Fibroblast of lung (primary cell): Measurements from ENCODE around the gene SPATA31D4. TPM values are rescaled to one million over a fixed set of nuclear protein-coding genes. Genes with fewer than 3 reads are reported as not detected.
"Not testable (repeated sequence)": the region's sequence is repeated elsewhere in the genome, so short reads cannot be mapped to it uniquely, and the experiment has no call there.

ENCODE experiments used
- DNase-seq, 2 donors: peaks; one replicate each; pipeline versions ENCODE4 v3.0.0 to v3.0.0-alpha.2; 2010; ENCODE audit warnings: low read depth in 2 of 2
- H2AFZ ChIP-seq: 2 replicates; pipeline ENCODE4 v1.5.1; 2012; ENCODE audit warnings: low read length, control low read depth, inconsistent platforms
- H3K27ac ChIP-seq: 2 replicates; pipeline ENCODE4 v1.5.1; 2011; ENCODE audit warnings: low read length, control low read depth; ENCODE audit not compliant: insufficient read depth
- H3K27me3 ChIP-seq: 2 replicates; pipeline ENCODE4 v1.5.1; 2011; ENCODE audit warnings: mild to moderate bottlenecking, low read length; ENCODE audit not compliant: control insufficient read depth, insufficient read depth
- H3K36me3 ChIP-seq: 2 replicates; pipeline ENCODE4 v1.5.1; 2011; ENCODE audit warnings: low read length; ENCODE audit not compliant: control insufficient read depth, insufficient read depth
- H3K4me1 ChIP-seq: 2 replicates; pipeline ENCODE4 v1.5.1; 2011; ENCODE audit warnings: low read length; ENCODE audit not compliant: control insufficient read depth, insufficient read depth; ENCODE audit errors: extremely low read depth
- H3K4me2 ChIP-seq: 2 replicates; pipeline ENCODE4 v1.5.1; 2011; ENCODE audit warnings: low read length, control low read depth; ENCODE audit not compliant: insufficient read depth; ENCODE audit errors: extremely low read depth
- H3K4me3 ChIP-seq, 4 experiments: fragments of 200-600 bp in 1 of 4; sonication (generic) in 1 of 4; replicated peaks in 1 of 4; 2 replicates each; pipeline ENCODE4 v1.5.1; 2011 to 2016; ENCODE audit warnings: low read length in 4 of 4, low read depth in 3 of 4, mild to moderate bottlenecking in 3 of 4, control low read depth in 2 of 4, inconsistent platforms in 1 of 4, mixed read lengths in 1 of 4; ENCODE audit not compliant: insufficient read depth in 1 of 4; ENCODE audit errors: control extremely low read depth in 1 of 4
- H3K79me2 ChIP-seq: 2 replicates; pipeline ENCODE4 v1.5.1; 2012; ENCODE audit warnings: mild to moderate bottlenecking, low read length, inconsistent platforms; ENCODE audit not compliant: control insufficient read depth, insufficient read depth
- H3K9ac ChIP-seq: 2 replicates; pipeline ENCODE4 v1.5.1; 2011; ENCODE audit warnings: mild to moderate bottlenecking, low read length, control low read depth; ENCODE audit not compliant: insufficient read depth
- H3K9me3 ChIP-seq: 2 replicates; pipeline ENCODE4 v1.5.1; 2012; ENCODE audit warnings: low read depth, low read length; ENCODE audit not compliant: control insufficient read depth, insufficient read depth
- H4K20me1 ChIP-seq: 2 replicates; pipeline ENCODE4 v1.5.1; 2011; ENCODE audit warnings: low read length; ENCODE audit not compliant: control insufficient read depth, insufficient read depth; ENCODE audit errors: extremely low read depth
- CTCF ChIP-seq, 2 donors: IDR thresholded peaks in 1 of 2; conservative IDR thresholded peaks in 1 of 2; 1 replicate in 1 of 2; 2 replicates in 1 of 2; pipeline ENCODE4 v1.5.1; 2011 to 2012; ENCODE audit warnings: low read length in 2 of 2, control low read depth in 1 of 2, inconsistent platforms in 1 of 2, low read depth in 1 of 2, mild to moderate bottlenecking in 1 of 2
- EZH2 ChIP-seq: IDR thresholded peaks from 2 replicates; pipeline ENCODE4 v1.5.1; 2012; ENCODE audit warnings: low read length, control low read depth, mild to moderate bottlenecking; ENCODE audit errors: missing control alignments
- polyA plus RNA-seq, 2 donors: library from polyadenylated mRNA; depleted of rRNA in 1 of 2; stranded (reverse) in 1 of 2; unstranded in 1 of 2; fragments of >200 nt; gene quantifications; 2 replicates each; pipeline ENCODE4 v1.2.1, GENCODE V29; 2011 to 2012; ENCODE audit warnings: missing spikeins in 1 of 2
- total RNA-seq: library from RNA; depleted of rRNA; stranded (reverse); fragments of >200 nt; gene quantifications from 2 replicates; pipeline ENCODE4 v1.2.1, GENCODE V29; 2014

Gene SPATA31D4
- total and polyA plus RNA-seq, 2 donors (not counting 1 experiment from before 2014, with no cell fraction given): not detected

DNA sequence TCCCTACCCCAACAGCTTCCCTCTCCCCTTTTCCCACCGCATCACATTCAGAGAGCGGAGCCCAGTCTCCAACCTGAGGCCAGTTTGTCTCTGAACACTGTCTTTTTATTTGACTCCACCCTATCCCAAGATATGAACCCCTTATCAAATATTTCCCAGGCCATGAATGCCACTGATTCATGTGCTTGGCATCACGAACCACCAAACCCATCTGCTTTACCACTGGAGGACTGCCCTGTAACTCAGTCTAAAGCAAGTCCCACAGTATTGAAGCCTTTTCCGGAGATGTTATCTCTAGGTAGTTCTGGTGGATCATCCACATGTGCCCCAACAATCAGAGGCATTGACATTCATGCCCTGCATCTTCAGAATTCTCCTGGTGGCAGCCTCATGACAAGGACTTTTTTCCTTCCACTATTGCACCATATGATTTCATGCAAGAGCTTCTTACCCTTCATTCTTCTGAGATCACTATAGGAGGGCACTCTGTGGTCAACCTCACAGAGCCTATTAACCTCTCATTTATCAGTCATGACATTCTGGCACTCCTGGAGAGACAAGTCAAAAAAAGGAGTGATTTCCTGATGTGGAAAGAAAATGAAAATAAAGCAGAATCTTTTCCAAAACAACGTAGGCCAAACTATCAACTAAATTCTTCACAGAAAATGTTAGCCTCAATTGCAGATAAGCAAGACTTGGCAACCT is 12.3 kb upstream of the SPATA31D4 start:
- peak in 1 of 2 donors; percentile 86 for DNase-seq
- Histone ChIP-seq H3K4me2 (no peak overlapping the region), H3K4me3 (no peak overlapping the region), H2AFZ (no peak overlapping the region), H3K27ac (no peak overlapping the region), H3K9ac (no peak overlapping the region), H3K36me3 (no peaks in the 10 kb centered on the region), H3K9me3 (no peaks in the 10 kb centered on the region), H3K79me2 (no peaks in the 10 kb centered on the region), H3K4me1 (no peaks in the 10 kb centered on the region), H4K20me1 (no peaks in the 10 kb centered on the region), H3K27me3 (no peaks in the 10 kb centered on the region)
- TF ChIP-seq EZH2 (no peak), CTCF (conservative IDR thresholded peaks at IDR 0.05 in 1 of 2, IDR thresholded peaks at IDR 0.05 in 1 of 2; ENCODE audit: low read depth in 1 of 2, low read length in 2 of 2) (no peak)

- not testable (repeated sequence) for H3K36me3 ChIP-seq, H3K9me3 ChIP-seq, H4K20me1 ChIP-seq, H3K79me2 ChIP-seq, H3K4me1 ChIP-seq, H2AFZ ChIP-seq, H3K27me3 ChIP-seq, H3K9ac ChIP-seq, H3K4me2 ChIP-seq, H3K4me3 ChIP-seq, DNase-seq, H3K27ac ChIP-seq
Observed at GRCh38 chr9:81918507-81918906, 9.7 kb upstream of the SPATA31D4 start.

- H3K36me3 ChIP-seq, H3K9ac ChIP-seq, H3K27ac ChIP-seq, H3K9me3 ChIP-seq, H2AFZ ChIP-seq, H3K4me3 ChIP-seq, H3K79me2 ChIP-seq, DNase-seq, H3K4me2 ChIP-seq, H3K4me1 ChIP-seq, H4K20me1 ChIP-seq, H3K27me3 ChIP-seq: not testable (repeated sequence)
Observed at GRCh38 chr9:81930147-81930546, 1.9 kb downstream of the SPATA31D4 start.

DNA sequence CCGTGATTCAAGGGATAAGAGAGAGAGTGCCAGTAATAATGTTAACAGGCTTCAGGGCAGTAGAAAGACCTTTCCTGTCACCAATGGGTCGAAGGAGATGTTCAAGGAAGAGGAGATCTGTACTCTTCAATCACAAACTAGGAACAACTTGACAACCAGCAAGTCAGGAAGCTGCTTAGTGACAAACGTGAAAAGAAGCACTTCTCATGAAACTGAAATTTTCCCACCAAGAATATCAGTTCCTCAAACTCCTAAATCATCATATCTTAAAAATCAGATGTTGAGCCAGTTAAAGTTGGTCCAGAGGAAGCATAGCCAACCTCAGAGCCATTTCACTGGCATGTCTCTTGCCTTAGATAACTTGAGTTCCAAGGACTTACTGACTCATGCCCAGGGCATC is 5.3 kb downstream of the SPATA31D4 start:
- H3K27ac ChIP-seq, H3K79me2 ChIP-seq, H3K36me3 ChIP-seq, DNase-seq, H3K4me1 ChIP-seq, H3K4me2 ChIP-seq, H3K4me3 ChIP-seq, H3K9me3 ChIP-seq, H4K20me1 ChIP-seq, H3K27me3 ChIP-seq, H3K9ac ChIP-seq, H2AFZ ChIP-seq: not testable (repeated sequence)

DNA sequence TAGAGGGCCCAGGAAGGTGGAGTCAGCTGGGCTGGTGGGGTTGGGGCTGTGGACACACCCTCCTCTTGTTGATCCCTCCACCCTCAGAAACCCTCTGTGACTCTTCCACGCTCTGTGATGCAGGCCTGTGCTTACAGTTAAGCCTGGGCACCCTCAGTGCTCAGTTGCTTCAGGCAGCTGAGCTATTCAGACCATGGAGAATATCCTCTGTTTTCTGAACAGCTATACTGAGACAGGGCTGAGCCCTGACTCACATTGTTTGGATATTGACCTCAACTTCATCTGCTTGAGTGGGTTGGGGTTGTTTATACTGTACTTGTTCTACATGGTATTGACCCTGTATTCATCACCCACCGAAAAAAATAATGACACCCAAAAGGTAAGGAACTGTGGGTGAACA is 15.2 kb downstream of the SPATA31D4 start, which contains the start of gene SPATA31D3:
TSS of gene SPATA31D3 (plus strand) at position 108 of the 400 bp plus-strand sequence. CDS start at position 194, 86 bp downstream.
- H3K27ac ChIP-seq, H3K4me3 ChIP-seq, H3K9ac ChIP-seq, H3K4me2 ChIP-seq, H3K36me3 ChIP-seq, H3K27me3 ChIP-seq, H4K20me1 ChIP-seq, H2AFZ ChIP-seq, H3K79me2 ChIP-seq, DNase-seq, H3K9me3 ChIP-seq, H3K4me1 ChIP-seq: not testable (repeated sequence)

- H3K9ac ChIP-seq, H3K27ac ChIP-seq, H3K4me2 ChIP-seq, H2AFZ ChIP-seq, H4K20me1 ChIP-seq, H3K27me3 ChIP-seq, H3K36me3 ChIP-seq, H3K79me2 ChIP-seq, H3K9me3 ChIP-seq, DNase-seq, H3K4me1 ChIP-seq, H3K4me3 ChIP-seq: not testable (repeated sequence)
Observed at GRCh38 chr9:81948650-81949049, 20.4 kb downstream of the SPATA31D4 start.
